ENCODE results near the gene ZG16B.
A peak's percentile ranks its signal among the peaks of the same experiment; 100 is the strongest.

Gene ZG16B

GRCh38 chr16:2829501-2830354, at the start of gene ZG16B:
Gene ZG16B, plus strand, starts transcription at chr16:2830303. Its CDS starts 139 bp downstream, at chr16:2830442.
- no peak for DNase-seq (ENCODE audit: low read depth in 4 of 4, low spot score in 1 of 4)

GRCh38 chr16:2782583-2783351, 47.3 kb upstream of the ZG16B start:
- no peak for DNase-seq (ENCODE audit: low read depth in 4 of 4, low spot score in 1 of 4)

- DNase-seq (ENCODE audit: low read depth in 4 of 4, low spot score in 1 of 4): no peak
These were observed 46.3 kb upstream of the ZG16B start for GRCh38 chr16:2783581-2784357.

GRCh38 chr16:2784358-2785100, 45.6 kb upstream of the ZG16B start:
- DNase-seq (ENCODE audit: low read depth in 4 of 4, low spot score in 1 of 4): no peak

- DNase-seq (ENCODE audit: low read depth in 4 of 4, low spot score in 1 of 4): peak in 1 of 4 experiments; percentile 40
These were observed 44.8 kb upstream of the ZG16B start for GRCh38 chr16:2785101-2785991.

- no peak for DNase-seq (ENCODE audit: low read depth in 4 of 4, low spot score in 1 of 4)
These were observed 43.9 kb upstream of the ZG16B start for GRCh38 chr16:2786061-2786825.

GRCh38 chr16:2786826-2787151, 43.3 kb upstream of the ZG16B start:
- no peak for DNase-seq (ENCODE audit: low read depth in 4 of 4, low spot score in 1 of 4)

GRCh38 chr16:2787406-2787805, 42.7 kb upstream of the ZG16B start, which contains the start of gene PRSS33:
Gene PRSS33, minus strand, starts transcription at chr16:2787560. Its CDS starts 1,013 bp downstream, at chr16:2786547.
- no peak for DNase-seq (ENCODE audit: low read depth in 4 of 4, low spot score in 1 of 4)

- no peak for DNase-seq (ENCODE audit: low read depth in 4 of 4, low spot score in 1 of 4)
These were observed 42.1 kb upstream of the ZG16B start for GRCh38 chr16:2787961-2788360.

GRCh38 chr16:2790631-2791030, 39.5 kb upstream of the ZG16B start:
- DNase-seq (ENCODE audit: low read depth in 4 of 4, low spot score in 1 of 4): no peak

- no peak for DNase-seq (ENCODE audit: low read depth in 4 of 4, low spot score in 1 of 4)
These were observed 38.9 kb upstream of the ZG16B start for GRCh38 chr16:2791174-2791573.

GRCh38 chr16:2792940-2793339, 37.2 kb upstream of the ZG16B start:
- no peak for DNase-seq (ENCODE audit: low read depth in 4 of 4, low spot score in 1 of 4)

- no peak for DNase-seq (ENCODE audit: low read depth in 4 of 4, low spot score in 1 of 4)
These were observed 34.5 kb upstream of the ZG16B start for GRCh38 chr16:2795395-2796143.

GRCh38 chr16:2798723-2799204, 31.3 kb upstream of the ZG16B start:
- DNase-seq (ENCODE audit: low read depth in 4 of 4, low spot score in 1 of 4): no peak

GRCh38 chr16:2799205-2799858, 30.8 kb upstream of the ZG16B start:
- no peak for DNase-seq (ENCODE audit: low read depth in 4 of 4, low spot score in 1 of 4)

- DNase-seq (ENCODE audit: low read depth in 4 of 4, low spot score in 1 of 4): no peak
These were observed 30.3 kb upstream of the ZG16B start for GRCh38 chr16:2799859-2800226.

GRCh38 chr16:2803545-2804195, 26.4 kb upstream of the ZG16B start:
- DNase-seq (ENCODE audit: low read depth in 4 of 4, low spot score in 1 of 4): no peak

All from stimulated activated CD4-positive, alpha-beta T cell treated with anti-CD3 and anti-CD28 coated beads, Interleukin-1b, Interleukin-23, amount 100 ng/mL, for 24 hours (primary cell).